ENCODE data around the gene XRCC6.

GRCh38 chr22:41684194-41684593 is 63.1 kb downstream of the XRCC6 start:
- TF ChIP-seq YY1 (IDR thresholded peaks at IDR 0.05; ENCODE audit: insufficient read depth, insufficient read length) (no peak), SUZ12 (IDR thresholded peaks at IDR 0.05; ENCODE audit: extremely low read depth, insufficient read depth, insufficient read length) (no peak)

All from NT2/D1 (cell line).